Sigmoid colon (tissue), 7 donors: Measurements from ENCODE around the gene CRYGS. TPM values are rescaled to one million over a fixed set of nuclear protein-coding genes. Genes with fewer than 3 reads are reported as not detected.
A peak's percentile ranks its signal among the peaks of the same experiment; 100 is the strongest.

Experiments used
- DNase-seq: peaks from one replicate; pipeline ENCODE4 v3.0.0-alpha.2; 2019
- H3K27ac ChIP-seq, 4 donors: fragments of 200-600 bp; sonication (generic); one replicate each; pipeline ENCODE4 v1.5.1; 2016 to 2019; ENCODE audit warnings: mild to moderate bottlenecking in 1 of 4
- H3K27me3 ChIP-seq, 3 donors: fragments of 200-600 bp; sonication (generic); one replicate each; pipeline ENCODE4 v1.5.1; 2019; ENCODE audit warnings: mild to moderate bottlenecking in 1 of 3
- H3K36me3 ChIP-seq, 4 donors: fragments of 200-600 bp; sonication (generic); one replicate each; pipeline ENCODE4 v1.5.1; 2016 to 2019
- H3K4me1 ChIP-seq, 4 donors: fragments of 200-600 bp; sonication (generic); one replicate each; pipeline ENCODE4 v1.5.1; 2017 to 2019
- H3K4me3 ChIP-seq, 4 donors: fragments of 200-600 bp; sonication (generic); one replicate each; pipeline ENCODE4 v1.5.1; 2017 to 2019; ENCODE audit warnings: mild to moderate bottlenecking in 2 of 4, moderate library complexity in 1 of 4
- H3K9me3 ChIP-seq, 4 donors: fragments of 200-600 bp in 3 of 4; sonication (generic) in 3 of 4; one replicate each; pipeline versions ENCODE4 v1.5.1 to v1.6.1; 2013 to 2019
- CTCF ChIP-seq, 4 experiments: fragments of 450-650 bp in 3 of 4; fragments of 200-600 bp in 1 of 4; IDR thresholded peaks; one replicate each; pipeline ENCODE4 v1.5.1; 2016 to 2019; ENCODE audit warnings: antibody characterized with exemption in 4 of 4, mild to moderate bottlenecking in 3 of 4, moderate library complexity in 2 of 4
- EP300 ChIP-seq, 4 donors: sonication (generic); formaldehyde crosslinking; IDR thresholded peaks; one replicate each; pipeline ENCODE4 v1.6.1; 2017; ENCODE audit warnings: antibody characterized with exemption in 4 of 4
- POLR2A ChIP-seq, 2 donors: fragments of 450-650 bp; IDR thresholded peaks; one replicate each; pipeline ENCODE4 v1.6.1; 2016; ENCODE audit warnings: antibody characterized with exemption in 2 of 2, mild to moderate bottlenecking in 2 of 2, moderate library complexity in 2 of 2
- POLR2AphosphoS5 ChIP-seq, 4 donors: sonication (generic); formaldehyde crosslinking; IDR thresholded peaks; one replicate each; pipeline ENCODE4 v1.6.1; 2017; ENCODE audit warnings: antibody characterized with exemption in 4 of 4
- WGBS, 2 donors: extraction: QIAGEN DNeasy Blood & Tissue Kit; methylation state at CpG; one replicate each; pipeline ENCODE4 v1.1.7; 2013; 5-methylcytosine and 5-hydroxymethylcytosine counted together
- intact Hi-C: fragments of 100-400 bp; cut with DNase I; formaldehyde crosslinking; loops from one replicate; pipeline ENCODE4 v1.15.1; 2023
- polyA plus RNA-seq, 3 donors: library from polyadenylated mRNA; stranded (reverse); fragments of 200-250 nt; gene quantifications; one replicate each; pipeline ENCODE4 v1.2.3, GENCODE V29; 2013
- total RNA-seq, 4 donors: library from RNA; depleted of rRNA; stranded (reverse); fragments of >200 nt; gene quantifications; one replicate each; pipeline ENCODE4 v1.1.0, GENCODE V29; 2016
- donor health status: healthy with polysubstance abuse.
- donor health status: Bipolar disorder and iron deficiency.
- donor health status: healthy.

Gene CRYGS
- total and polyA plus RNA-seq, 7 donors, result 1.5 to 5.0 (median 3.1) TPM; not detected in 2

- Histone ChIP-seq H3K9me3 (no peaks in the 10 kb centered on the region), H3K4me3 (no peak overlapping the region), H3K27me3 (no peaks in the 10 kb centered on the region), H3K36me3 (no peaks in the 10 kb centered on the region), H3K4me1 (no peaks in the 10 kb centered on the region), H3K27ac (no peak overlapping the region)
- TF ChIP-seq EP300 (IDR thresholded peaks at IDR 0.05), result no peak
- peak in 1 of 4 experiments; percentile 15 for TF ChIP-seq CTCF (IDR thresholded peaks at IDR 0.05)
- WGBS, 2 donors, result 49 to 79% methylated on average over 3 of the region's 3 CpGs
- intact Hi-C loops, result no loop called here
- no peak for DNase-seq
Observed at GRCh38 chr3:186514296-186515002, 29.7 kb downstream of the CRYGS start.

GRCh38 chr3:186513386-186513785 lies 30.8 kb downstream of the CRYGS start:
- intact Hi-C loops, result no loop called here
- Histone ChIP-seq H3K36me3 (no peaks in the 10 kb centered on the region), H3K27ac (no peak overlapping the region), H3K4me3 (no peak overlapping the region), H3K27me3 (no peaks in the 10 kb centered on the region), H3K9me3 (no peaks in the 10 kb centered on the region), H3K4me1 (no peaks in the 10 kb centered on the region)
- TF ChIP-seq CTCF (IDR thresholded peaks at IDR 0.05), result no peak
- TF ChIP-seq POLR2A (IDR thresholded peaks at IDR 0.05), result no peak
- no peak for TF ChIP-seq POLR2AphosphoS5 (IDR thresholded peaks at IDR 0.05)
- TF ChIP-seq EP300 (IDR thresholded peaks at IDR 0.05), result no peak
- no peak for DNase-seq
- 80 to 84% methylated on average over 5 of the region's 5 CpGs for WGBS, 2 donors

GRCh38 chr3:186512570-186513302 lies 31.4 kb downstream of the CRYGS start:
- Histone ChIP-seq H3K4me3 (no peak overlapping the region), H3K27ac (no peak overlapping the region), H3K36me3 (no peaks in the 10 kb centered on the region), H3K9me3 (no peaks in the 10 kb centered on the region), H3K27me3 (no peaks in the 10 kb centered on the region), H3K4me1 (no peaks in the 10 kb centered on the region)
- WGBS, 2 donors, result 55 to 62% methylated on average over 9 of the region's 9 CpGs
- TF ChIP-seq CTCF (IDR thresholded peaks at IDR 0.05) (no peak), POLR2A (IDR thresholded peaks at IDR 0.05) (no peak), POLR2AphosphoS5 (IDR thresholded peaks at IDR 0.05) (no peak), EP300 (IDR thresholded peaks at IDR 0.05) (no peak)
- intact Hi-C loops, result no loop called here
- no peak for DNase-seq

- no peak for TF ChIP-seq CTCF (IDR thresholded peaks at IDR 0.05)
- no peak for TF ChIP-seq POLR2A (IDR thresholded peaks at IDR 0.05)
- no peak for TF ChIP-seq POLR2AphosphoS5 (IDR thresholded peaks at IDR 0.05)
- no peak for TF ChIP-seq EP300 (IDR thresholded peaks at IDR 0.05)
- Histone ChIP-seq H3K4me3 (no peak overlapping the region), H3K4me1 (no peaks in the 10 kb centered on the region), H3K36me3 (no peaks in the 10 kb centered on the region), H3K9me3 (no peaks in the 10 kb centered on the region), H3K27ac (no peak overlapping the region), H3K27me3 (no peaks in the 10 kb centered on the region)
- intact Hi-C loops, result no loop called here
- 68 to 78% methylated on average over 5 of the region's 5 CpGs for WGBS, 2 donors
- no peak for DNase-seq
Observed at GRCh38 chr3:186511702-186512101, 32.5 kb downstream of the CRYGS start.
